Left hindlimb (tissue), 1 donor: ENCODE data around the gene EPHA6.
A peak's percentile ranks its signal among the peaks of the same experiment; 100 is the strongest.
"Not testable (repeated sequence)": the region's sequence is repeated elsewhere in the genome, so short reads cannot be mapped to it uniquely, and the experiment has no call there.

Source experiments
- DNase-seq: peaks from one replicate; pipeline ENCODE4 v3.0.0-alpha.2; 2018

Gene EPHA6

GRCh38 chr3:97480696-97481289, 666.4 kb downstream of the EPHA6 start:
- not testable (repeated sequence) for DNase-seq

DNA sequence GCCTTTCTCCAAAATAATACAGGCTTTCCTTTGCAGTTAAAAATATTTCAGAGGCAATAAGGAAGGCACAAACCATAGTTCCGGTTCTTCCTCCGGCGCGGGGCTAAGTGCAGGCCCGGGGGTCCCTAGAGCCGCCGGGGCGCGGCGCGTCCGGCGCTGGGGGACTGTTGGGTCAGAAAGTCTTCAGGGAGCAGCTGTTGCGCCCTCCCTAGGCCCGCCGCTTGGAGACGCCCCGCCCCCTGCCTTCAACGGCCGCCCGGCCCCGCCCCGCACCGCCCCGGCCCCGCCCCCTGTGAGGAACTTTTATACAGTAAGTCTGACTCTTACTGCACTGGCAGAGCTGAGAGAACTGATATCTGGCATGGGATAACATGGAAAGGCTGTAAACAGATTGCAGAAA, 667.0 kb downstream of the EPHA6 start:
- DNase-seq: no peak

DNA sequence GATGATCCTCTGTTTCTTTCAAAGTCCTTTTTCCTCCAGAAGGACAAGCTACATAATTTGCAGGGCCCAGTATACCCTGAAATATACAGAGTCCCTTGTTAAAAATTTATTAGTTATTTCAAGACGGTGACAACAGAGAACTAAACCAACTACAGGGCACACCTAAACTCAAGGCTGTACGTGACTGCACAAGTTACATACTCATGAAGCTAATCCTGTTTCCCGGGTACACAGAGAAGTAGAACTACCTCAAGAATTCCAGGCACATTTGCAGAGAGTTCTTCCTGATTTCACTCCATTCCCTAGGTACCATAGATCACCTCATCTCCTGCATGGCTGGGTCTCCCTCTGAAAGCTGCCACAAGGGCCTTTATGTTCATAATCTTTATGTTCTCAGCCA, 670.8 kb downstream of the EPHA6 start:
- no peak for DNase-seq

DNA sequence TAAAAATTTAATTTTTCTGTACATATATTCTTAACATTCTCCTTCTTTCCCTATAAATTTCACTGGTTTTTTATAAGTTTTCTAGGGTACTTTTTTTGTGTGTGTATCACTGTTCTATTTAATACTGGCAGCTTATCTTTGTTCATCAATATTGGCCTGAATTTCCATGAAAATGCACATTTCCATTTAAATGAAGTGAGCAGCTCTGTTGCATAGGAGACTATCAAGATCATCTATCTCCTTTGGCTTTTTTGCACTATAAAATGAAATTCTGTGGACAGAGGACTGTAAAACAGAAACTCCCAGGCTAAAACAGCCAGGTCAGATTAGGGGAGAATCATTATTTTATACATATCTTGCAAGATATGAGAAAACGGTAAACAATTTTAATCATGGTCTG, 673.2 kb downstream of the EPHA6 start:
- no peak for DNase-seq

GRCh38 chr3:97488741-97489140, 674.3 kb downstream of the EPHA6 start:
- no peak for DNase-seq

DNA sequence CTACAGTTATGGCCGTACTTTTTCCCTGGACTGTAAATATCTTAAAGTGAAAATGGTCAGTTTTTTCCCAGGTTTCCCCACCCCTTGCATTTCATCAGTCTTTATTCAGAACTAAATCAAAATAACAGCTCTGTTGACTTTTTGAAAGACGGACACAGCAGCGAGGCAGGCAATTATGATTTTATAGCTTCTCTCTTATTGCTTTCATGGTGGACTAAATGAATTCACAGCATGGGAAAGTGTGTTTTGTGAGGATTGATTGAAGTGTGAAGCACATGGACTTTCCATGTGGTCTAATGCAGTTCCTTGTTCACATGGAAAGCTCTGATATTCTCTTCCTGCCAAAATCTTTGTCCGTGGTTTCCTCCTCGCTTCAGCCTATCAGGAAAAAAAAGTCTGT, 681.5 kb downstream of the EPHA6 start:
- no peak for DNase-seq

DNA sequence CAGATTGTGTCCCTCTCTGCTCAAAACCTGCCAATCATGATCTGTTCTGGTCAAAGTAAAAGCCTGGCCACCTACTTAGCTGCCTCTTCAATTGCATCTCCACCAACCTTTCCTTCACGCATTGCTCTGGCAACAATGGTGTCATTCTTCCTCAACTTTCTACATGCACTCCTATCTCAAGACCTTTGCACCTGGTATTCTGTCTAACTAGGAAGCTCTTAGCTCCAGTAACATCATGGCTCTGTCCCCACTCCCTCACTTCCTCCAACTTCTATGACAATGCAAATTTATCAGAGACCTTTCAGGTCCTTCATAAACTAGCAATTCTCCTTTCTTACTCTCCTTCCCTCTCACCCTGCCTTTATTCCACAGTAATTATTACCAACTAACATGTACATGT, 682.7 kb downstream of the EPHA6 start:
- no peak for DNase-seq

GRCh38 chr3:97504463-97504862, 690.1 kb downstream of the EPHA6 start:
- no peak for DNase-seq

- peak; percentile 26 for DNase-seq
Observed at GRCh38 chr3:97510795-97511194, 696.4 kb downstream of the EPHA6 start.

DNA sequence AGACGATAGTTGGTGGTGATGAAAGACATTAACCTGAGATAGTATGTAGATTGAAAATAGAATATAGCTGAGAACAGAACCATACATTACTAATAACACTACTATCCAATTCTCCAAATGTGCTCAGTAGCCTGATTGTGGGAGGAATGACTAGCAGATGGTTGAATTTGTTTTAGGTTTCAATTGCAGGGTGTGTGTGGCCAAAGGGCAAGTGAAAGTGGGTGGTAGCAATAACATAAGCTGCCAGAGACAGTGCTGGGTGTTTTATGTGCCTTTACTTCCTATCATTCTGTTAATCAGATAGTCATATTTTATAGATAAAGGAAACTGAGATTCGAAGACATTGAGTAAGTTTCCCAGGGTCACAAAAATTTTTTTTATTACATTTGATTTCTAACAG, 700.7 kb downstream of the EPHA6 start:
- DNase-seq: no peak

- no peak for DNase-seq
Observed at GRCh38 chr3:97530691-97531090, 716.3 kb downstream of the EPHA6 start.

GRCh38 chr3:97547573-97547972, 733.2 kb downstream of the EPHA6 start:
- DNase-seq: not testable (repeated sequence)

DNA sequence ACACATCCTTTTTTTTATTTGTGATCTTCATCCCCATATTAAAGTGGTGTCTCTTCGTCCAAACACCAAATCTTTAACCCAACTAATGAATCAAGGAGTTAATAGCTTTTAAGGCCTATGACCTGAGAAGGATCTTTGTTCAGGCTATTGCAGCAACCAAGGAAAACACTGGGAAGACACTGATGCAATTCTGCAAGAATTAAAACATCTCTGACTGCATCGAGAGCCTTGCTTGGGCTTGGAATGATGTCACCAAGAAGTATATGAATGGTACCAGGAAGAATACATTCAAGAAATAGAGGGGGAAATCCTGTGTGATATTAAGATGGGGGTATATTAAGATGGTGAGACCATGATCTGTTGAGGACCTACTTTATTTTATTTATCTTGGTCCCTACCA, 736.0 kb downstream of the EPHA6 start:
- no peak for DNase-seq

GRCh38 chr3:97552186-97552585, 737.8 kb downstream of the EPHA6 start:
- DNase-seq: no peak

GRCh38 chr3:97575742-97576141, 761.3 kb downstream of the EPHA6 start:
- no peak for DNase-seq

GRCh38 chr3:97576221-97576620, 761.8 kb downstream of the EPHA6 start:
- DNase-seq: no peak

- no peak for DNase-seq
Observed at GRCh38 chr3:97579365-97579764, 765.0 kb downstream of the EPHA6 start.

DNA sequence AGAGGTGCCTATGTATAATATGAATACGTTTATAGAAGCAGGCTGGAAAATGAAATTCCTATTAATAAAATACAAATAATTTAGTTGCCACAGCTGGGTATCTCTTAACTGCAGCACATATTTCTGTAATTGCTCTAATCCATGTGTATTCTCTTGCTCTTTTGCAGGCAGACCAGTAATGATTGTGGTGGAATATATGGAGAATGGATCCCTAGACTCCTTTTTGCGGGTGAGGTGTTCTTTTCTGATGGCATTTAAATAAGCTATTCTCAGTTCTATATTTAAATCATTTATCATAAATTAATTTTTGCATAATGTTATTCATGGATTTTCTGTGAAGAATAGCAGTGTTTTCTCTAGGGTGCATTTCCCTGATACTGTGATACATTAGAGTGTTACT, 796.2 kb downstream of the EPHA6 start:
- DNase-seq: no peak

DNA sequence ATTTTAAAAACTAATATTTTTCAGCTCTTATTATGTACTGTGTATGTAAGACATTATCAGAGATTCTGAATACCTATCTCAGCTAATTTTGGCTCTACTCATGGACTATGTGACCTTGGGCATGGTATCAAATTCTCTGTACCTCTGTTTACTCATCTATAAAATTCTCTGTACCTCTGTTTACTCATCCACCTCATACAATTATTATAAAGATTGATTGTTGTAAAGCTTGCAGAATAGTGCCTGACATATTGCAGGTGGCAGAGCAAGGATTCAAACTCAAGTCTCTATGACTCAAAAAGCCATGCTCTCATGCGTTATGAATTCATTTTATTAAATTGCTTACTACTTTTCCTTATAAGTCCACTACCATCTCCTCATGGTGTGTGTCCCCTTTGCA, 798.2 kb downstream of the EPHA6 start:
- no peak for DNase-seq

DNA sequence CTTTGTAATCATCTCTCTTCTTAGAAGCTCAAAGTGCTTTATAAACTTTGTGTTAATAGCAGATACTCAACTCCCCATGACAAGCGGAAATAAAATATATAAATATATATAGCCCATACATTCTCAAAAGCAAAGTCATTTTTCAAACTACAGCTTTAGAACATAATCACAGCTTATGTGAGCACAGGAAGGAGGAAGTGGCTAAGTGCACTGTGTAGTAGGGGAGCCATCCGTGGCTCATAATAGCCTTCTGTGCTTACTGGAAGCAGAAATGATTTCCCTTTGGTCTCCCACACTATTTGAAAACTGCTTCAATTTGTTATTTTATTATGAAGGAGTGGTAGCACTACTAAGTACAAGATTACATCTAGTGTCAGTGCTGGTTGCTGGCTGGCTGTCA, 798.7 kb downstream of the EPHA6 start:
- DNase-seq: no peak

DNA sequence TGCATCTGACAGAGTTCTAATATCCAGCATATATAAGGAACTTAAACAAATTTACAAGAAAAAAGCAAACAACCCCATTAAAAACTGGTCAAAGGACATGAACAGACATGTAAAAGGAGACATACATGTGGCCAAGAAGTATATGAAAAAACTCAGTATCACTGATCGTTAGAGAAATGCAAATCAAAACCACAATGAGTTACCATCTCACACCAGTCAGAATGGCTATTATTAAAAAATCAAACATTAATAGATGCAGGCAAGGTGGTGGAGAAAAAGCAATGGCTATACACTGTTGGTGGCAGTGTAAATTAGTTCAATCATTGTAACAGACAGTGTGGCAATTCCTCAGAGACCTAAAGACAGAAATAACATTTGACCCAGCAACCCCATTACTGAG, 806.1 kb downstream of the EPHA6 start:
- not testable (repeated sequence) for DNase-seq

DNA sequence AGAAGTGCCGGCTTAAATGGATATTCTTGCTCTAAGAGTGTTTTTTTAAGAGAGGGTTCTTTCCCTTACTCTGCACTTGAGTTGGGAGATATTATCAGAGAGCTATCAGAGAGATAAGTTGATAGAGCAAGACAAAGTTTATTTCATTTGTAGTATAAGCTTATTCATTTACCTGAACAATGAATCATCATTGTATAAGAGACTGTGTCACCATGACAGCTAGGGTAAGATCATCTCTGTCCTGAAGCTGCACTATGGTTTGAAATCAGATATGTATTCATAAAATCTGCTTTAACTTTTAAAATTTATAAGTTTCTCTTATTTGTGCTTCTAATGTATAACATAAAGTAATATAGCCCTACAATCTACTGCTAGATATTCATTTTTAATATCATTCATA, 822.1 kb downstream of the EPHA6 start:
- no peak for DNase-seq

DNA sequence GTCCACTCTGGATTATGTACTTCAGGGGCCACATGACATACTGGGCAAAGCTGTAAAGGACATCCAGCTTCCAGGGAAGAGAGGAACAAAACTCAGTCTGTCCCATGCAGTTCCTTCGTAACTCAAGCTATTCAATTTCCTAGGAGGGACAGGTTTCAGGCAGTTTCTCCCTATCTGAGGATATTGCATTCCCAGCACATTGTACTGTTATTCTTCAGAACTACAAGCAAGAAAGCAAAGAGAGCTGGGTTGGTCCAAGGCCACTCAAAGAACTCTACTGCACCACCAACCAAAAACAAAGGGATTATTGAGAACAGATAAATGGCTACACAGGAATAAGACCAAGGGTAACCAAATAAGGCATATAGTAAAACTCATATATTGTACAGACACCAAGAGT, 832.5 kb downstream of the EPHA6 start:
- no peak for DNase-seq

DNA sequence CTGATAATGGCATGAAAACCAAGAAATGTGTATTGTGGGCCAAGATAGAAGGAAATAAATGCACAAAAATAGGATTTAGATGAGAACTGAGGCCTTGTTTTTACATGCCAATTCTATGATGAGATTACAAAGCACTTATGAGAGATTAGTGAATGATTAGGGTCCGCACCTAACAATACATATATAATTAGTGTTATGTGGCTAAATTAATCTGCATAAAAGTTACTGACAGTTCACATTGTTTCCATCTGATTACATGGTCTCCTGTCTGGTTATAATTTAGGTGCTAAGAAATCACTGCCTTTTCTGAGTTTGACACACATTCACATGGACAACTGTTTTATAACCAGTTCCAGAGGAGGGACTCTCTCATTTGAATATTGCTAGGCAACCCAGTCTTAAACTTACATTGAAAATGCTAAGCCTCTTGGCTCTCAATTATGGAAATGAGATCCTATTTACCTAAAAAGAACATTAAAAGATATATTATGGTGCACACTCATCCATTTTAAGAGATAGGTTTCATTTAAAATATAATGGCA, 833.1 kb downstream of the EPHA6 start:
- no peak for DNase-seq

DNA sequence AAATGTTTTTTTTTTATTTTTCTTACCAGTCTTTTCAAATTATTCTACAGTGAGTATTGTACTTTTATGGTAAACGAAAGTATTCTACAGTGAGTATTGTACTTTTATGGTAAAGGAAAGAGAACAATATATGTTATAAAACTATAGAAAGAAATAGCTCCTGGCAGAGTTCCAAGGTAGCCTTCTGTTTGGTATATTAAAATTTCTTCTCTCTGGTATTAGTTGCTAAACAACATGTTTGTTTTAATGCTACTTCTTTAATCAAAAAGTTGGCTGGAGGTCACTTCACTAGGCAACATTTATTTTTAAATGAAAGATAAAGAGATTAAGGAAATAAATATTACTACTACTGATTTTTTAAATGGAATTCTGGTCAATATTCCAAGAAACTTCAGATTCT, 841.6 kb downstream of the EPHA6 start:
- no peak for DNase-seq
